ENCODE results near the gene DNAH2. TPM values are rescaled to one million over a fixed set of nuclear protein-coding genes. Genes with fewer than 3 reads are reported as not detected.

Gene DNAH2
- total and polyA plus RNA-seq, 2 donors (not counting 3 experiments of a cell fraction or from before 2014, with no cell fraction given): 0.10 to 0.11 TPM

GRCh38 chr17:7848739-7849129 is 131.2 kb downstream of the DNAH2 start:
- Histone ChIP-seq H3K9me3 (replicated peaks; ENCODE audit: control insufficient read depth, insufficient read depth, low read length) (no peaks in the 10 kb centered on the region), H3K9ac (replicated peaks; ENCODE audit: extremely low read depth, insufficient read depth, low read length) (no peak overlapping the region), H2AFZ (ENCODE audit: low read depth, low read length) (no peak overlapping the region), H3K27ac (ENCODE audit: insufficient read depth, low read depth, low read length) (no peak overlapping the region), H3K4me1 (ENCODE audit: control insufficient read depth, extremely low read depth, insufficient read depth, low read length) (peaks cover 6% of the 10 kb centered on the region), H3K9me1 (replicated peaks; ENCODE audit: control insufficient read depth, extremely low read depth, insufficient read depth, low read length) (no peaks in the 10 kb centered on the region), H3K4me2 (ENCODE audit: insufficient read depth, low read length) (no peak overlapping the region), H3K4me3 (replicated peaks in 1 of 3; ENCODE audit: insufficient read depth in 1 of 3, low read depth in 1 of 3, low read length in 3 of 3) (no peak overlapping the region), H3K79me2 (ENCODE audit: control insufficient read depth, insufficient read depth, low read length) (peaks cover 10% of the 10 kb centered on the region), H4K20me1 (replicated peaks; ENCODE audit: control insufficient read depth, extremely low read depth, insufficient read depth, low read length) (no peaks in the 10 kb centered on the region), H3K27me3 (ENCODE audit: control insufficient read depth in 2 of 2, insufficient read depth in 2 of 2, low read length in 2 of 2) (no peaks in the 10 kb centered on the region), H3K36me3 (ENCODE audit: control insufficient read depth in 2 of 2, extremely low read depth in 1 of 2, insufficient read depth in 2 of 2, low read length in 2 of 2) (peaks cover 6 to 46% of the 10 kb centered on the region in 2 experiments)
- DNase-seq (ENCODE audit: low read depth, low spot score) (no peak), FAIRE-seq (no peak)
- TF ChIP-seq POLR2AphosphoS5 (IDR thresholded peaks at IDR 0.05; ENCODE audit: insufficient read depth, low read depth, low read length) (no peak), GATA2 (IDR thresholded peaks at IDR 0.05; ENCODE audit: insufficient read depth, insufficient read length, low read depth, low read length) (no peak), CTCF (IDR thresholded peaks at IDR 0.05; ENCODE audit: extremely low read depth in 1 of 2, insufficient read depth in 1 of 2, low read depth in 1 of 2, low read length in 2 of 2) (no peak), MAX (IDR thresholded peaks at IDR 0.05; ENCODE audit: insufficient read depth, insufficient read length) (no peak), POLR2A (IDR thresholded peaks at IDR 0.05; ENCODE audit: low read depth, low read length) (no peak), FOS (IDR thresholded peaks at IDR 0.05; ENCODE audit: borderline replicate concordance, insufficient read depth, low read length) (no peak), MYC (IDR thresholded peaks at IDR 0.05; ENCODE audit: low read depth, low read length) (no peak), EZH2 (IDR thresholded peaks at IDR 0.05; ENCODE audit: borderline replicate concordance, low read depth, low read length, severe bottlenecking) (no peak), JUN (IDR thresholded peaks at IDR 0.05; ENCODE audit: borderline replicate concordance, insufficient read depth, insufficient read length, low read depth) (no peak)
- POLR2A ChIA-PET: no interaction called here
- dilution Hi-C loops (cut with MboI; ENCODE audit: extremely low pct_ligation_motif_present, low sequenced_read_pairs): no loop called here
- intact Hi-C loops (cut with micrococcal nuclease): loop anchor here (10.0 kb wide), 1 partner anchor 234 kb away; the partner anchor contains the start of gene FXR2
- CTCF ChIA-PET: interaction anchor here (1.0 kb wide), 1 partner anchor 141 kb away, joined by 3 read pairs; no protein-coding TSS in a partner anchor
- BruUV-seq (replicated peaks): no TSS peak
